GM23338 (cell line): ENCODE results near the gene CD300C. TPM values are rescaled to one million over a fixed set of nuclear protein-coding genes. Genes with fewer than 3 reads are reported as not detected.

Experiments used
- ATAC-seq: fragments of 200-7000 bp; cut with Tn5 transposase; 3 replicates; pipeline ENCODE4 v1.9.1; 2020
- DNase-seq: peaks from one replicate; pipeline ENCODE4 v3.0.0-alpha.2; 2015; ENCODE audit warnings: low spot score
- H2AFZ ChIP-seq: fragments of 200-600 bp; sonication (generic); 2 replicates; pipeline ENCODE4 v1.8.0; 2016; ENCODE audit warnings: antibody characterized with exemption, mild to moderate bottlenecking, moderate library complexity
- H3F3A ChIP-seq: fragments of 200-600 bp; sonication (generic); replicated peaks from 2 replicates; pipeline ENCODE4 v1.8.0; 2017; ENCODE audit warnings: antibody characterized with exemption, mixed run types, low read depth
- H3K27ac ChIP-seq: fragments of 200-600 bp; sonication (generic); 2 replicates; pipeline ENCODE4 v1.6.1; 2016; ENCODE audit warnings: low read depth
- H3K27me3 ChIP-seq: fragments of 200-600 bp; sonication (generic); 2 replicates; pipeline ENCODE4 v1.8.0; 2016; ENCODE audit warnings: mild to moderate bottlenecking, mixed run types, moderate library complexity; ENCODE audit not compliant: insufficient read depth
- H3K36me3 ChIP-seq: fragments of 200-600 bp; sonication (generic); 2 replicates; pipeline ENCODE4 v1.8.0; 2016; ENCODE audit warnings: mild to moderate bottlenecking; ENCODE audit not compliant: insufficient read depth
- H3K4me1 ChIP-seq: fragments of 200-600 bp; sonication (generic); 2 replicates; pipeline ENCODE4 v1.8.0; 2016; ENCODE audit warnings: mild to moderate bottlenecking, moderate library complexity; ENCODE audit not compliant: insufficient read depth
- H3K4me2 ChIP-seq: fragments of 200-600 bp; sonication (generic); 2 replicates; pipeline ENCODE4 v1.7.1; 2017; ENCODE audit warnings: mixed run types
- H3K4me3 ChIP-seq: fragments of 200-600 bp; sonication (generic); 2 replicates; pipeline ENCODE4 v1.6.1; 2016; ENCODE audit warnings: mixed run types
- H3K79me2 ChIP-seq: fragments of 200-600 bp; sonication (generic); replicated peaks from 2 replicates; pipeline ENCODE4 v1.8.0; 2017; ENCODE audit warnings: mild to moderate bottlenecking; ENCODE audit not compliant: insufficient read depth
- H3K9me2 ChIP-seq: fragments of 200-600 bp; sonication (generic); 2 replicates; pipeline ENCODE4 v1.8.0; 2017; ENCODE audit not compliant: insufficient read depth
- H4K20me1 ChIP-seq: fragments of 200-600 bp; sonication (generic); replicated peaks from 2 replicates; pipeline ENCODE4 v1.8.0; 2017; ENCODE audit warnings: mild to moderate bottlenecking; ENCODE audit not compliant: insufficient read depth
- H3K27ac Mint-ChIP-seq: 2 replicates; pipeline ENCODE4 v1.8.0; 2020; ENCODE audit warnings: inconsistent platforms, mild to moderate bottlenecking, moderate library complexity, mixed read lengths
- H3K27me3 Mint-ChIP-seq: 3 replicates; pipeline ENCODE4 v1.8.0; 2022; ENCODE audit warnings: low read depth, mild to moderate bottlenecking, moderate library complexity, mixed read lengths, inconsistent platforms; ENCODE audit not compliant: insufficient read depth, poor library complexity
- H3K36me3 Mint-ChIP-seq: 3 replicates; pipeline ENCODE4 v1.8.0; 2021; ENCODE audit warnings: low read depth, mild to moderate bottlenecking, inconsistent platforms, moderate library complexity, mixed read lengths
- H3K4me1 Mint-ChIP-seq: 3 replicates; pipeline ENCODE4 v1.8.0; 2020; ENCODE audit warnings: mild to moderate bottlenecking, inconsistent platforms, mixed read lengths
- H3K4me3 Mint-ChIP-seq: 3 replicates; pipeline ENCODE4 v1.8.0; 2021; ENCODE audit warnings: moderate library complexity, mild to moderate bottlenecking, inconsistent platforms, mixed read lengths
- H3K9me3 Mint-ChIP-seq: 3 replicates; pipeline ENCODE4 v1.8.0; 2020; ENCODE audit warnings: moderate library complexity, mild to moderate bottlenecking, inconsistent platforms, mixed read lengths
- CTCF ChIP-seq, 2 experiments: fragments of 200-600 bp in 1 of 2; sonication (generic) in 1 of 2; conservative IDR thresholded peaks; 2 replicates each; pipeline versions ENCODE4 v1.5.1 to v1.6.1; 2016 to 2017; ENCODE audit warnings: antibody characterized with exemption in 2 of 2, low read depth in 2 of 2, mild to moderate bottlenecking in 2 of 2, moderate library complexity in 1 of 2
- ETS1 ChIP-seq: IDR thresholded peaks from 2 replicates; pipeline ENCODE4 v1.6.1; 2016; ENCODE audit warnings: antibody characterized with exemption
- EZH2 ChIP-seq: fragments of 200-600 bp; sonication (generic); IDR thresholded peaks from one replicate; pipeline ENCODE4 v1.8.0; 2017; ENCODE audit warnings: antibody characterized with exemption, mild to moderate bottlenecking, low read depth; ENCODE audit not compliant: unreplicated experiment
- JUNB ChIP-seq: IDR thresholded peaks from one replicate; pipeline ENCODE4 v1.6.1; 2016; ENCODE audit warnings: antibody characterized with exemption; ENCODE audit not compliant: unreplicated experiment
- POLR2AphosphoS5 ChIP-seq: IDR thresholded peaks from 2 replicates; pipeline ENCODE4 v1.6.1; 2016; ENCODE audit warnings: antibody characterized with exemption, low read depth
- REST ChIP-seq: IDR thresholded peaks from one replicate; pipeline ENCODE4 v1.6.1; 2018; ENCODE audit warnings: antibody characterized with exemption; ENCODE audit not compliant: unreplicated experiment
- STAT1 ChIP-seq: IDR thresholded peaks from one replicate; pipeline ENCODE4 v1.6.1; 2016; ENCODE audit warnings: antibody characterized with exemption; ENCODE audit not compliant: unreplicated experiment
- ZNF331 ChIP-seq: fragments of 250-450 bp; sonication (Bioruptor Pico); IDR thresholded peaks from 2 replicates; pipeline ENCODE4 v1.5.0; 2020; ENCODE audit warnings: low read depth, mild to moderate bottlenecking, moderate library complexity
- polyA plus RNA-seq: library from polyadenylated mRNA; unstranded; fragments of >200 nt; fragmentation: Nextera tagmentation; extraction: Ambion mirVana; gene quantifications from 2 replicates; pipeline ENCODE4 v1.2.1, GENCODE V29; 2016
- total RNA-seq: library from RNA; depleted of rRNA; stranded (reverse); fragments of >200 nt; shearing (Covaris generic); gene quantifications from 2 replicates; pipeline ENCODE4 v1.2.3, GENCODE V29; 2014

CD300C gene
- total and polyA plus RNA-seq, 2 experiments from 2014 or later = not detected

GRCh38 chr17:74567397-74567796 is 21.5 kb upstream of the CD300C start, which contains the start of gene CD300H (continued):
- TF ChIP-seq REST (no peak), STAT1 (no peak), JUNB (no peak), ZNF331 (CRISPR knock-in tag) (no peak)

GRCh38 chr17:74566132-74566753 is 20.3 kb upstream of the CD300C start:
- DNase-seq (peak; percentile 83), ATAC-seq (peak; percentile 96)
- Histone ChIP-seq H4K20me1 (no peaks in the 10 kb centered on the region), H3K36me3 (no peaks in the 10 kb centered on the region), H3K4me3 (no peak overlapping the region), H3K4me1 (no peaks in the 10 kb centered on the region), H2AFZ (peak overlapping the region; percentile 85), H3K79me2 (no peaks in the 10 kb centered on the region), H3K27me3 (no peaks in the 10 kb centered on the region), H3K27ac (no peak overlapping the region), H3K9me2 (no peaks in the 10 kb centered on the region; the same call in 1 of the 2 replicates), H3K4me2 (no peak overlapping the region), H3F3A (0 out of 2 replicates have a peak, but pooled peaks cover 3% of the 10 kb centered on the region)
- H3K4me3 Mint-ChIP-seq = no peak overlapping the region
- no peaks in the 10 kb centered on the region; the same call in 1 of the 3 replicates for H3K9me3 Mint-ChIP-seq
- no peak overlapping the region for H3K27ac Mint-ChIP-seq
- peak; percentile 86 to 87 for TF ChIP-seq CTCF (conservative IDR thresholded peaks at IDR 0.05; ENCODE audit: low read depth in 2 of 2)
- no peak for TF ChIP-seq ZNF331 (CRISPR knock-in tag)
- H3K27me3 Mint-ChIP-seq = peaks cover 9% of the 10 kb centered on the region
- no peaks in the 10 kb centered on the region; the same call in 2 of the 3 replicates for H3K36me3 Mint-ChIP-seq
- H3K4me1 Mint-ChIP-seq = peaks cover 4% of the 10 kb centered on the region; the same call in 2 of the 3 replicates

GRCh38 chr17:74565126-74565525 is 19.2 kb upstream of the CD300C start:
- no peaks in the 10 kb centered on the region for H3K4me1 ChIP-seq
- peaks cover 4% of the 10 kb centered on the region; the same call in 2 of the 3 replicates for H3K4me1 Mint-ChIP-seq
- no peaks in the 10 kb centered on the region; the same call in 1 of the 2 replicates for H3K9me2 ChIP-seq
- H3K36me3 Mint-ChIP-seq = no peaks in the 10 kb centered on the region; the same call in 2 of the 3 replicates
- no peaks in the 10 kb centered on the region; the same call in 1 of the 3 replicates for H3K9me3 Mint-ChIP-seq
- no peaks in the 10 kb centered on the region for H3K79me2 ChIP-seq
- no peak overlapping the region for H2AFZ ChIP-seq
- peaks cover 10% of the 10 kb centered on the region for H3K27me3 Mint-ChIP-seq
- no peak overlapping the region for H3K4me3 ChIP-seq
- TF ChIP-seq POLR2AphosphoS5 = no peak
- no peak for TF ChIP-seq ZNF331 (CRISPR knock-in tag)
- no peak for TF ChIP-seq ETS1
- no peak for TF ChIP-seq EZH2
- TF ChIP-seq REST = no peak
- no peaks in the 10 kb centered on the region for H3K36me3 ChIP-seq
- 0 out of 2 replicates have a peak, but pooled peaks cover 3% of the 10 kb centered on the region for H3F3A ChIP-seq
- DNase-seq (no peak), ATAC-seq (no peak)
- H3K4me3 Mint-ChIP-seq = no peak overlapping the region
- no peaks in the 10 kb centered on the region for H3K27me3 ChIP-seq
- no peak overlapping the region for H3K4me2 ChIP-seq
- no peak overlapping the region for H3K27ac Mint-ChIP-seq
- H4K20me1 ChIP-seq = no peaks in the 10 kb centered on the region
- no peak overlapping the region for H3K27ac ChIP-seq
